ENCODE results near the gene STAB1.

- TF ChIP-seq CREB5 (CRISPR knock-in tag; IDR thresholded peaks at IDR 0.05; ENCODE audit: low read depth) (no peak), PPARA (CRISPR knock-in tag; IDR thresholded peaks at IDR 0.05; ENCODE audit: borderline replicate concordance) (no peak), OSR1 (CRISPR knock-in tag; IDR thresholded peaks at IDR 0.05) (no peak), ZFP30 (CRISPR knock-in tag; IDR thresholded peaks at IDR 0.05) (no peak), CSDC2 (CRISPR knock-in tag; IDR thresholded peaks at IDR 0.05) (no peak), ESRRG (CRISPR knock-in tag; IDR thresholded peaks at IDR 0.05) (no peak), RARB (CRISPR knock-in tag; IDR thresholded peaks at IDR 0.05) (no peak), GLIS3 (CRISPR knock-in tag; IDR thresholded peaks at IDR 0.05) (no peak), ZFP3 (CRISPR knock-in tag; IDR thresholded peaks at IDR 0.05) (no peak), PATZ1 (CRISPR knock-in tag; IDR thresholded peaks at IDR 0.05; ENCODE audit: borderline replicate concordance) (no peak), POU6F1 (CRISPR knock-in tag; IDR thresholded peaks at IDR 0.05; ENCODE audit: borderline replicate concordance, low read depth) (no peak)
These were observed 39.4 kb downstream of the STAB1 start for GRCh38 chr3:52534281-52535183.
